GF-D8 (cell line): ENCODE data around the gene VWA1.

Experiments
- DNase-seq: peaks from one replicate; lab custom pipeline; 2025; lab: John Stamatoyannopoulos, UW

The VWA1 gene, protein sequence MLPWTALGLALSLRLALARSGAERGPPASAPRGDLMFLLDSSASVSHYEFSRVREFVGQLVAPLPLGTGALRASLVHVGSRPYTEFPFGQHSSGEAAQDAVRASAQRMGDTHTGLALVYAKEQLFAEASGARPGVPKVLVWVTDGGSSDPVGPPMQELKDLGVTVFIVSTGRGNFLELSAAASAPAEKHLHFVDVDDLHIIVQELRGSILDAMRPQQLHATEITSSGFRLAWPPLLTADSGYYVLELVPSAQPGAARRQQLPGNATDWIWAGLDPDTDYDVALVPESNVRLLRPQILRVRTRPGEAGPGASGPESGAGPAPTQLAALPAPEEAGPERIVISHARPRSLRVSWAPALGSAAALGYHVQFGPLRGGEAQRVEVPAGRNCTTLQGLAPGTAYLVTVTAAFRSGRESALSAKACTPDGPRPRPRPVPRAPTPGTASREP

GRCh38 chr1:1435106-1435903 is at the start of gene VWA1:
Gene VWA1, plus strand, starts transcription at chr1:1435690. Its CDS starts 59 bp downstream, at chr1:1435749.
- no peak for DNase-seq

GRCh38 chr1:1385931-1386330 is 49.6 kb upstream of the VWA1 start:
- DNase-seq: no peak

DNA sequence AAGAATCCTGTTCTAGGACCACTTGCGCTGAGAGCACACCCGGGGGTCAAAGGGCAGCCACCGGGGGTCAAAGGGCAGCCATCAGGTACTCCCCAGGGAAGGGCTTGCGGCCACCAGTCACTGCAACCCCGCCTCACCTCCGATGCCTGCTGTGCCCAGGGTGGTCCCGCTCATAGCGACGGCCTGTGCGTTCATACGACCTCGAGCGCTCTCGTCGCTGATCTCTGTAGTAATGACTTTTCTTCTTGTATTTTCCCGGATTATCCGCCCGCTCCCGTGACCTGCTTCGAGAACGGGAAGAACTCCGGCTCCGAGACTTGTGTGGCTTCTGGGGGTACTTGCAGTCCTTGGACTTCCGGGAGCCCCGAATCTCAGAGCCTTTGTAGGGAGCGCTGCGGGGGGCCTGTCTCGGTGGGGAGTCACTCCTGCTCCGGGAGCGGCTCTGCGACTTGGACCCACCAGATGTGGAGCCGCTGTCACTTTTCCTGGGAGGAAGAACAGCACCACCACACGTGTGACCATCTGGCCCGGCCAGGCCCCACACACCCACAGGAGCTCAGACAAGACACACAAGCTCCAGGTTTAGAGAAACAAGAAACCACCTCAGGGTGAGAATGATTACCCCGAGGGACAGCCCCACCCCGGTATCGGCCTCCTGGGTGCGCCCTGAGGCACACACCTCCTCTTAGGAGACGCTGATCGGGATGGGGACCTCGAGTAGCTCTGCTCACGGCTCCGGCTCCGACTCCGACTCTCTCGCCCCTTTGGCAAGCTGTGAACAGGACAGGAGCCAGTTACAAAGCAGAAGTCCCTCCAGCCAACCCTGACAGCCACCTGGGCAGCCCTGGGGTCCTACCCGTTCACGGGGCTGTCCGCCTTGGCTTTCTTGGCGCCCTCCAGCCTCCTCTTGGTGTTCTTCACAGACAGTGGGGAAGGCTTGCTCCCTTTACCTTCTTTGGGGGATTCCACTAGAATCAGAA is 48.1 kb upstream of the VWA1 start:
- no peak for DNase-seq

GRCh38 chr1:1388078-1388472 is 47.4 kb upstream of the VWA1 start:
- DNase-seq: no peak

GRCh38 chr1:1390675-1391074 is 44.8 kb upstream of the VWA1 start:
- DNase-seq: no peak

DNA sequence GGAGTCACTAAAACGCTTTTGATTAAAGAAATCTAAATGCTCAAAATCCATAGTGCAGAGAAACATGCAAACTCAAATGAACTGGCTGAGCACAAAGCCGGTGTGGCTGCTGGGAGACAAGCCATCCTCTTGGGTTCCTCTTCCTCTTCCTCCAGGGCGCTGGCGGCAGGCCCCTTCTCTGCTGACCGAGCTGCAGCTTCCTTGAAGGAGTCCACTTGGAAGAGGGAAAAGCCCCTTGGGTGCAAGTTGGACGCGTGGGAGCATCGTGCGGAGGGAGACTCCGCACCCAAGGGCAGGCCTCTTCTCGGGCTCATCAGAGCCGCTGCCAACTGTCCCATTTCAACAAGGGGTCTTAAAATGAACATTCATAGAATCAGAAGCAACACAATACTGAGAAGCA is 44.3 kb upstream of the VWA1 start:
- no peak for DNase-seq

GRCh38 chr1:1393014-1393413 is 42.5 kb upstream of the VWA1 start:
- no peak for DNase-seq

DNA sequence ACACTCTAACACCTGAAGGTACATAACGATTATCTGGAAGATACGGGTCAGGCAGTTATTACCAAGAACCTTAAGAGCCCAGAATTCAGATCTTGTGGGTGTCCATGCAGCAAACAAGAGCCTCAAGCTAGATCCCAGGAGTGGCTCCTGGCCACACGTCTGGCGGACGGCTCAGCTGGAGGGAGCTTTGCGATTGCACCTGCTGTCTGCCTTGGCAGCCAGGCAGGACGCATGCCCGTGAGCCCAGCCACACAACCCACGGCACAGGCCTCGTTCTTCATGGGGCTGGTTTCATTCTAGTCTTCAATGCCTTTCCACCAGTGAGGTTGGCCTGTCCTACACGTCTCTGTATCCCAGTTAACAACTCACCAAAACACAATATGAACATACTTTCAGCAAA is 42.1 kb upstream of the VWA1 start:
- no peak for DNase-seq

- no peak for DNase-seq
Measured at GRCh38 chr1:1394116-1394515, 41.4 kb upstream of the VWA1 start.

DNA sequence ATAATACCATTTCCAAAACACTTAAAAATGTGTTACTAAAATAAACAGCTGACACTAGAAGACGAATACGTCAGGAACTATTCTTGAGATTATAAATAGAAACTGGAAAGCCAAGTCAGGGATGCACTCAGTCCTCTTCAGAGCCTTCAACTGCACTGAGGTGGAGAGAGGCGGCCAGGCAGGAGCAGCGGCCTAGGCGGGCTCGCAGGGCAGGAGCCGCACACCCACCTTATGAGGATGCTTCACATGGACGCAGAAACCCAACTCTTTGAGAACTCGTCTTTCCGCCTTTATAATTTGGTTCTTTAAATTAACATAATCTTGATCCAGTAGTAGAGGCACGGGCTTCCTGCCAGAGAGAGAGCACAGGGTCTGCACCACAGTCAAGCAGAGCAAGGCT is 40.3 kb upstream of the VWA1 start:
- DNase-seq: no peak

GRCh38 chr1:1397839-1398523 is 37.5 kb upstream of the VWA1 start:
- DNase-seq: peak; percentile 12

- DNase-seq: no peak
Measured at GRCh38 chr1:1398677-1399186, 36.8 kb upstream of the VWA1 start.

DNA sequence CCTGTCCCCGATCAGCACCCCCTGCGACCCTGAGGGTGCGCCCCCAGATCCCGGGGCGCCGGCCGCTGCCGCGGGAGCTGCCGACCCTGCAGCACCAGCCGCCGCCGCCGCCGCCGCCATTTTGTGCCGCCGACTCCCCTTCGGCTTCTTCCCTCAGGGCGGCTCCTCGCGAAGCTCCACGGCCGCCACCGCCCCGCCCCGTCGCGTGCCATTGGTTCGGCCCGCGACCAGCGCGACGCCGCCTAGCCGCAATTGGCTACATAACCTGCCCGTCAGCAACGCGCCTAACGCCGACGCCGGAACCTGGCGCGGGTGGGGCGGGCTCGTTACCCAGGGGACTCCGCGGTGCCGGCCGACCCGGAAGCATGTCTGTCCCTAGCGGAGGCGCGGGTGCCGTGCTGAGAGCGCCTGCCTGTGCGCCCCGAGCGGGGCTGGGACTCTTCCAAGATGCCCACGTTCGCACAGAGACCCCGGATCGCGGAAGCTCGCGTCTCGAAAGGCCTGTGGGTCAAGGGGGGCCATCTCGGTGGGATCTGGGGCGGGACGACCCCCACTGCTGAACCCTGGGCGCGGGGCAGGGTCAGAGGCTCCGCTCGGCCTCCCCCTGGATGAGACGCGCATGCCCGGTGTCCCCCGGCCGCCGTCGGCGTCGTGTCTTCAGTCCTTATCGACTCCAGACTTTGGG is 36.2 kb upstream of the VWA1 start, which contains the start of gene CCNL2:
Gene CCNL2, minus strand, starts transcription at position 149 of the 685 bp plus-strand sequence. Its CDS starts 29 bp downstream, at position 120.
- peak; percentile 93 for DNase-seq

DNA sequence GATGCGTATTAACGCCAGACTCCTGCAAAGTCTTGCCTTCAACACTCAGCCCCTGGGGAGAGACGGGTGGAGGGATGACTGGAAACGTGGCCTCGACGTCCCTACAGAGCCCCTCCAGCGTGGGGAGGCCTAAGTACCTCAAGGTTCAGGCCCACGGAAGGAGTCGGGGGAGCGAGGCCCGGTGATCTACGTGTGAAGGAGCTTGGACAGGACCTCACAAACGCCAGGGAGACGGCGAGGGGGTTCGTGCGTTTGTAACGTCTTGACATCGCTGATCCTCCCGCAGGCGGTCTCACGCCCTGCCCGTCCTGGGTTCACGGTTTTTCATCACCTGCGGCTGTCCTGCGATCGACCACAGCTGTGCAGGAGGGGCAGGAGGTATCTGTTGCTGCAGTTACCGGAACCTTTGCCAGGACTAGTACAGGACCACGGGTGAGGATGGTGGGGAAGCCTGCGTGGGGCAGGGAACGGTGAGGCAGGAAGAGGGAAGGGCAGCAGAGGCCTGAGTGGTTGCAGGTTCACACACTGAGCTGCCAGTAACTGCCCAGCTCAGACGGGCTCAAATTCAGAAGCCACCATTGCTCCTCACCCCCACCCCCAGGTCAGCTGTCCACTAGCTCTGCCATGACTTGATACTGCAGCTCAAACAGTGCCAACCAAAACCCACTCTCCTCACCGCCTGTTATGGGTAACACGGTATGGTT is 35.5 kb upstream of the VWA1 start:
- no peak for DNase-seq

DNA sequence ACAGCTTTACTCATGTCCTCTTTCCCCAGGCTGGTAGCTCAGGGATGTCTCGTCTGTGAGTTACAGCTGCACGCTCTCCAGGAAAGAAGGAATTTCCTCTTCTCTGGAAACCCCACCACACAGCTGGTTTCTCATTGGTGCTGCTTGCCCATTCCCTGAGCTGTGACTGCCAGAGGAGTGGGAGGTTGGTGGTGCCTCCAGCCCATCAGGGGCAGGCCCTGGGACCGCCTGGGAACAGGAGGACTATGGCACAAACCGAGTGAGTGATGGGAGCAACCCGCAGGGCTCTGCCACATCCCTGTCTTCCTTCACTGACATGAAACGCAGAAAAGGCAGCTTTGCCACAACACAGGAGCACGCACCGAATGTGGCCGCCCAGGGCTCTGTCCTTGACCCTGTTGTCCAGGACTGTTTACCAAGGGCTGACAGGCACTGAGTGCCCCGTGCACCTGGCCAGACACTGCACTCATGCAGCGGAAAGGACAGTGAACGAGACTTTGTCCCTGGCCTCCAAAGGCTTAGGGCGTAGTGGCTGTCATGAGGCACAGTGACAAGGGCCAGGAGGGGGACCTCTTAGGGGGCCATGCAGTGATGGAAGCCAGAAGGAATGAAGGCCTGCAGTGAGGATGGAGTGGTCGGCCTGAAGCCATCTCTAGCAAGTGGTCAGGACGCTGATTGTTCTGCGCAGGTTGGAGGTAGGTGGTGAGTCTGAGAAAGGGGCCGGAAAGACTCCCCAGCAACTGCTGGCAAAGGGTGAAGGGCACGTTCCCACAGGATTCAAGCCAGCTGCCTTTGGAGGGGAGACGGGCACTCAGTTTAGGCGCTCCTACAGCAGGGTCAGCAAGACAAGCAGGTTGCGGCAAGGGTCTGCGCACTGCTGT is 34.7 kb upstream of the VWA1 start:
- no peak for DNase-seq

- DNase-seq: no peak
Measured at GRCh38 chr1:1401457-1402010, 34.0 kb upstream of the VWA1 start.

GRCh38 chr1:1402072-1402900 is 33.2 kb upstream of the VWA1 start:
- DNase-seq: no peak
